AG04449 (cell line): ENCODE measurements around the gene PDE4B.

Experiments
- CTCF ChIA-PET: fragments of 350-600 bp; formaldehyde crosslinking; extraction: SDS; loops from one replicate; lab custom pipeline; 2021; ENCODE audit warnings: antibody characterized with exemption; lab: Yijun Ruan, JAX
- POLR2A ChIA-PET: fragments of 400-600, 350-600 bp; formaldehyde crosslinking; extraction: SDS; loops from one replicate; lab custom pipeline; 2020; ENCODE audit warnings: antibody characterized with exemption, inconsistent platforms; lab: Yijun Ruan, JAX
- DNase-seq: peaks from one replicate; pipeline ENCODE4 v3.0.0-alpha.2; 2010; ENCODE audit warnings: low read depth, low spot score
- H3K4me3 ChIP-seq: 2 replicates; pipeline ENCODE4 v1.5.1; 2011; ENCODE audit warnings: low read depth, mild to moderate bottlenecking, control low read depth, low read length
- TF ChIP-seq, protein P1 (sequence below): IDR thresholded peaks from one replicate; pipeline ENCODE4 v1.5.1; 2011; ENCODE audit warnings: mild to moderate bottlenecking, moderate library complexity, low read length, control low read depth, inconsistent platforms; ENCODE audit not compliant: insufficient read depth; ENCODE audit errors: missing control alignments

Gene PDE4B

DNA sequence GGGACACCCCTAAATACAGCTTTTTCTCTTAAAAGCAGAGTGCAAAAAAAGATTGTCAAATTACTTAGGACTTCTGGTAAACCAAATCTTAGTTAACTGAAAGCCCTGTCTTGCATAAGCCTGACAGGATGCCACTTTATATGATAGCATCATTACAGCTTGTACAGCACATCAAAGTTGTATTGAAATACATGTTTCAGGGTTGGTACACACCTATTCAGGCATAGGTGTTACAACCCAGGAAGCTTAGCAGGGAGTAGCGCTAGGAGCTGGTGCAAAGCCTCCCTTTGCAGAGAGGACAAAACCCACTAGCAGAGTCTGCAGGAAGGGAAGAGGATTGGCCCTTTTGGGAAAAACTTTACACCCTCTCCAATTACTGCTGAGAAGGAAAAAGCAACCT, 482.4 kb downstream of the PDE4B start:
- TF ChIP-seq, protein P1, sequence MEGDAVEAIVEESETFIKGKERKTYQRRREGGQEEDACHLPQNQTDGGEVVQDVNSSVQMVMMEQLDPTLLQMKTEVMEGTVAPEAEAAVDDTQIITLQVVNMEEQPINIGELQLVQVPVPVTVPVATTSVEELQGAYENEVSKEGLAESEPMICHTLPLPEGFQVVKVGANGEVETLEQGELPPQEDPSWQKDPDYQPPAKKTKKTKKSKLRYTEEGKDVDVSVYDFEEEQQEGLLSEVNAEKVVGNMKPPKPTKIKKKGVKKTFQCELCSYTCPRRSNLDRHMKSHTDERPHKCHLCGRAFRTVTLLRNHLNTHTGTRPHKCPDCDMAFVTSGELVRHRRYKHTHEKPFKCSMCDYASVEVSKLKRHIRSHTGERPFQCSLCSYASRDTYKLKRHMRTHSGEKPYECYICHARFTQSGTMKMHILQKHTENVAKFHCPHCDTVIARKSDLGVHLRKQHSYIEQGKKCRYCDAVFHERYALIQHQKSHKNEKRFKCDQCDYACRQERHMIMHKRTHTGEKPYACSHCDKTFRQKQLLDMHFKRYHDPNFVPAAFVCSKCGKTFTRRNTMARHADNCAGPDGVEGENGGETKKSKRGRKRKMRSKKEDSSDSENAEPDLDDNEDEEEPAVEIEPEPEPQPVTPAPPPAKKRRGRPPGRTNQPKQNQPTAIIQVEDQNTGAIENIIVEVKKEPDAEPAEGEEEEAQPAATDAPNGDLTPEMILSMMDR, result no peak
- POLR2A ChIA-PET, result interaction anchor here (0.7 to 0.9 kb wide), 2 partner anchors 32 to 57 kb away, joined by 3 read pairs; no protein-coding TSS in a partner anchor
- CTCF ChIA-PET, result interaction anchor here (1.0 to 2.9 kb wide), 2 partner anchors 22 to 171 kb away, joined by 3 to 14 read pairs; no protein-coding TSS in a partner anchor
- no peak for DNase-seq
- no peak overlapping the region for H3K4me3 ChIP-seq

GRCh38 chr1:66275601-66276023, 482.9 kb downstream of the PDE4B start:
- TF ChIP-seq, protein P1, result no peak
- ChIA-PET POLR2A (no interaction called here), CTCF (interaction anchor here (0.9 to 2.9 kb wide), 3 partner anchors 22 to 228 kb away, joined by 3 to 14 read pairs (median 3); no protein-coding TSS in a partner anchor)
- no peak for DNase-seq
- no peak overlapping the region for H3K4me3 ChIP-seq

- CTCF ChIA-PET, result interaction anchor here (0.9 to 2.9 kb wide), 2 partner anchors 170 to 228 kb away, joined by 3 to 14 read pairs; no protein-coding TSS in a partner anchor
- no peak overlapping the region for H3K4me3 ChIP-seq
- TF ChIP-seq, protein P1, result no peak
- POLR2A ChIA-PET, result no interaction called here
- DNase-seq, result no peak
These were observed 483.5 kb downstream of the PDE4B start for GRCh38 chr1:66276218-66276617.

DNA sequence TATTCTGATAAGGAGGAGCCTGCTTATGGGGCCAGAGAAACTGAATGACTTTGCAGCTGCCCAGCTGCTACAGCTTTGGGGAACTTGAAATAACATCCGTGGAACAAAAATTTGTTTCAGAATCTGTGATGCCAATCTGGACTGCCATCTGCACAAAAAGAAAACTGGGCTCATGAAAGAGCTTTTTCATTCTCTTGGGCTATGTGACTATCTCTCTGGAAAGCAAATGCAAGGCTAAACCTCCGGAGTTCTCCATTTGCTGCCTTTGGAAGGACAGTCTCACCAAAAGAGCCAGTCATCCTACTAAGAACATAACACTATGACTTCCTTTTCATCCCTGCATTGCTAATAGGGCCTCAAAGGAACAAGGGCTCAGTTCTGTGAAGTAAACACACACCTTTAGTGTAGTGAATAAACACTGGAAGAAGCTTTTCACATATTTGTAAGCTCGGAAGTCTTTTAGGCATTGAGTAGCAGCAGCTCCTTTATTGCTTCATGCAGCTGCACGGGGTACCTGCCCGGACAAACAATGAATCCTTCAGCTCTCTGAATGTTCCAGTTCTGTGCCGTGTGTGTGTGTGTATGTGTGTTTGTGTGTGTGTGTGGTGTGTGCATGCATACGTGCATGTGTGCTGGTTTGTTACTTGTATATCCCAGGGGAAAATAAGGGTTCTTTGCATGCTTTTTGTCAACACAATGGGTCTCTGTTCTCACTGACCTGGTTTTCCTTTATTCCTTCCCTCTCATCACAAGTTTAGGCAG, 485.7 kb downstream of the PDE4B start:
- TF ChIP-seq, protein P1, result no peak
- H3K4me3 ChIP-seq, result no peak overlapping the region
- DNase-seq, result no peak
- CTCF ChIA-PET, result interaction anchor here (1.6 to 1.9 kb wide), 2 partner anchors 8 to 11 kb away, joined by 4 to 5 read pairs; no protein-coding TSS in a partner anchor
- POLR2A ChIA-PET, result no interaction called here

DNA sequence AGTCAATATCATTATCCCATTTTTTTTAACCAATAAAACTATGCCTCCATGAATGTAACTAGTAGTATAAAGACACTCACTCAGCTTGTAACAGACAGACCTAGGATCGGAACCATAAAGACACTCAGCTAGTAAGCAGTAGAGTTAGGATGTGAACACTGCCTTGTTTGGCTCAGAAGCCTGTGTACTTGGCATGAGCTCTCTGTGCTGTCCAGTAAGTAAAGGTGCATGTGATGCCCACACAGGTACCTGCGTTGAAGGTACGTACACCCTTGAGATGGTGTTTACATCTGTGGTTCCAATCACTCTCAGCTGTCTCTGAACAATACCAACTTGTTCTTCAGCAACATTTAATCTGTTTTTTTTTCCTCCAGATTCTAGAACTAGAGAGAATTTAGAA, 489.1 kb downstream of the PDE4B start:
- TF ChIP-seq, protein P1, result no peak
- no peak overlapping the region for H3K4me3 ChIP-seq
- POLR2A ChIA-PET, result no interaction called here
- CTCF ChIA-PET, result interaction anchor here (1.0 to 1.7 kb wide), 5 partner anchors 10 to 164 kb away, joined by 3 to 5 read pairs (median 4); no protein-coding TSS in a partner anchor
- no peak for DNase-seq

- ChIA-PET POLR2A (no interaction called here), CTCF (interaction anchor here (1.0 to 1.7 kb wide), 5 partner anchors 9 to 164 kb away, joined by 3 to 5 read pairs (median 4); no protein-coding TSS in a partner anchor)
- DNase-seq, result peak; percentile 82
- TF ChIP-seq, protein P1, result no peak
- no peak overlapping the region for H3K4me3 ChIP-seq
These were observed 489.7 kb downstream of the PDE4B start for GRCh38 chr1:66282343-66282852.
